ENCODE data around the gene STAC3. TPM values are rescaled to one million over a fixed set of nuclear protein-coding genes. Genes with fewer than 3 reads are reported as not detected.

The STAC3 gene
- total RNA-seq, 2 donors from 2014 or later: 3.2 to 4.5 TPM

- Mint-ChIP-seq H3K4me1 (peaks cover 36% of the 10 kb centered on the region), H3K9me3 (no peaks in the 10 kb centered on the region), H3K36me3 (ENCODE audit: low read depth) (peaks cover 11% of the 10 kb centered on the region), H3K4me3 (peak overlapping the region; percentile 86), H3K27ac (no peak overlapping the region), H3K27me3 (peaks cover 46% of the 10 kb centered on the region)
- ATAC-seq (replicated peaks): peak; percentile 16
These were observed 8.1 kb downstream of the STAC3 start for GRCh38 chr12:57242691-57243454.

DNA sequence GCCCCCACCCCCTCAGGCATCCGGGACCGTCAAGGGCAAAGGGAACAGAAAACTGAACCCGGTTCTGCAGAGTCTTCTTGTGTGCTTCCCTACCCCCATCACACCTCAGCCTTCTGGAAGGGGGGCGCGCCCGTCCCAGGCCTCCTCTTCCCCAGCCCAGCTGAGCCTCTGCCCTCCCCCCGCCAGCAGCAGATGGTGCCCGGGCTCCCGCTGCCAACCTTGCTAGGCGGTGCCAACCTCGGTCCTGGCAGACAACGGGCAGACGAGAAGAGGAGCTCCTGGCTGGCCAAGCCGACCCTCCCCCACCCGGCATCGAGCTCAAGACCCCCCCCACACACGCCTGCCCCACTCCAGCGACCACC is 8.7 kb downstream of the STAC3 start:
- Mint-ChIP-seq H3K36me3 (ENCODE audit: low read depth) (peaks cover 16% of the 10 kb centered on the region), H3K27ac (no peak overlapping the region), H3K4me3 (peak overlapping the region; percentile 86), H3K27me3 (peaks cover 50% of the 10 kb centered on the region), H3K9me3 (no peaks in the 10 kb centered on the region), H3K4me1 (peaks cover 41% of the 10 kb centered on the region)
- ATAC-seq (replicated peaks): no peak

DNA sequence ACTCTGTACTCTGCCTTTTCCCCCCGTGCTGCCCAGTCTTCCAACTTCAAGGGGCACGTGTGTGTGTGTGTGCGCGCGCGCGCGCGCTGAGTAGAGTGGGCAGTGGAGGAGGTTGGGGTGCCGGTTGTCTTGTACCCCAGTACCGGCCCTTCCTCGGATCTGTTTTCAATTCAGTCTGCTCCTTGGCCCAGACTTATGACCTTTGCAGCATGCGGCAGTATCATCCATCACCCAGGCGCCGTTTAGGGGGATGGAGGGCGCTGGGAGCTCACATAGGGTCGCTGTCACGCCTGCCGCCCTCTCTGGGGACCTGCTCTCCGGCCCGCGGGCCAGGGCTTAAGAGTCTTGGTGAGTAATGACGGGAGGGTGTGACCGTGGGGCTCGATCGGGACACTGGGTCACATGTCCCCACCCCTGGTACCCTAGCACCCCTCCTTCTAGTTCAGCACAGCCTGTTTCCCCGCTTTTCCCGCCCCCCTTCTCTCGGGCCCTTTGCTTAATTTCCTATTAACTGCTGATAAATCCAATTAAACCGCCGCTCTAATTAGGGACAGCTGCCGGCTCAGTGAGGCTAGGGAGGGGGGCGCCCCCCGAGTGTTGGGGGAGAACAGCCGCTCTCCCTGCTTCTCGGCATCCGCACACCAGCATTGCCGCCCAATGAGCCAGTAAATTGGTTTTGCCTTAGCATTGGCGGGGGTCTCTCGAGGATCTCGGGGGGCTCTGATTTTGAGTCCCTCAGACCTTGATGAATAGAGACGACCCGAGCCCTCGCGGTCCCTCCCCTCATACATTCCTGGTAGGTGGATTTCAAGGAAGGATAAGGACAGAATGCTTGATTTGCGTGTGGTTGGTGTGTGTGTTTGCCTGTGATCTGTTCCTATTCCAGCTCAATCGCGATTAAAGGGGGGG is 9.3 kb downstream of the STAC3 start:
- H3K27ac Mint-ChIP-seq: no peak overlapping the region
- H3K4me3 Mint-ChIP-seq: peak overlapping the region; percentile 86
- H3K4me1 Mint-ChIP-seq: peaks cover 45% of the 10 kb centered on the region
- H3K27me3 Mint-ChIP-seq: peaks cover 56% of the 10 kb centered on the region
- no peaks in the 10 kb centered on the region for H3K9me3 Mint-ChIP-seq
- no peak for ATAC-seq (replicated peaks)
- H3K36me3 Mint-ChIP-seq (ENCODE audit: low read depth): peaks cover 19% of the 10 kb centered on the region

GRCh38 chr12:57240926-57241401 is 10.0 kb downstream of the STAC3 start:
- no peaks in the 10 kb centered on the region for H3K9me3 Mint-ChIP-seq
- peak overlapping the region; percentile 86 for H3K4me3 Mint-ChIP-seq
- no peak for ATAC-seq (replicated peaks)
- H3K27ac Mint-ChIP-seq: peak overlapping the region; percentile 81
- H3K36me3 Mint-ChIP-seq (ENCODE audit: low read depth): peaks cover 23% of the 10 kb centered on the region
- peaks cover 57% of the 10 kb centered on the region for H3K27me3 Mint-ChIP-seq
- peaks cover 45% of the 10 kb centered on the region for H3K4me1 Mint-ChIP-seq

DNA sequence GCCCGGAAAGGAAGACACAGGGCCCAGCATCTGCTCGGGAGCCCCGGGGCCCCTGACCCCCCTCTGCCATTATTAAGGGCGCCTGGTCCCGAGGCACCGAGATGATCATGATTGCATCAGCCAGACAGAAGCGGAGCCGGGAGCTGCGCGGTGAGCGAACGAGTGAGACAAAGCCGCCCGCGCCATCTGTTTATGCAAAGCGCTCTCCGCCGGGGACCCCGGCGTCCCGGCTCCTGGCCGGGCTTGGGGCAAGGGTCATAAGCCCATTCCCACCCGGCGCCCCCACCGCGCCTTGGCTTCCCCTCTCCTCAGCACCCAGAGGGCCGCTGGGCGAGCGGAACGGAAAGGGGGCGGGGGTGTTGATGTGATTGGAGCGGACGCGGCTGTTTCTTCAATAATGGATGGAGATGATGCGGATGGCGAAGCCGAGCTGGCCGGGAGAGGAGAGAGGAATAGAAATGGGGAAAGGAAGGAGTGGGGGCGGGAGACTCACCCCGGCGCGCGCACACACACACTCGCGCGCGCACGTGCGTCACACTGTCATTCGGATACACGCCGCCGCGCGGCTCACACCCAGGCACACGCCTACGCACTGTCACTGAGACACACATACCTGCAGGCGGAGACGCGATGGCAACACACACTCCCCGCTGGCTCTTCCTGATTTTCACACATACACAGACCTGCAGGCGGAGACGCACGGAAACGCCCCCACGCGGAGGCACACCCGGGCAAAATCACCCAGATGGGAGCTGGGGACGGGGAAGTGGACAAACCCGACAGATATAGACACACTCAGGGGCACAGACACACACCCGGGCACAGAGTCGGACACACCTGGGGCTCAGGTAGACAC is 10.7 kb downstream of the STAC3 start:
- peak; percentile 36 for ATAC-seq (replicated peaks)
- Mint-ChIP-seq H3K27ac (peak overlapping the region; percentile 81), H3K4me1 (peaks cover 45% of the 10 kb centered on the region), H3K9me3 (no peaks in the 10 kb centered on the region), H3K36me3 (ENCODE audit: low read depth) (peaks cover 25% of the 10 kb centered on the region), H3K4me3 (peak overlapping the region; percentile 86), H3K27me3 (peaks cover 57% of the 10 kb centered on the region)

DNA sequence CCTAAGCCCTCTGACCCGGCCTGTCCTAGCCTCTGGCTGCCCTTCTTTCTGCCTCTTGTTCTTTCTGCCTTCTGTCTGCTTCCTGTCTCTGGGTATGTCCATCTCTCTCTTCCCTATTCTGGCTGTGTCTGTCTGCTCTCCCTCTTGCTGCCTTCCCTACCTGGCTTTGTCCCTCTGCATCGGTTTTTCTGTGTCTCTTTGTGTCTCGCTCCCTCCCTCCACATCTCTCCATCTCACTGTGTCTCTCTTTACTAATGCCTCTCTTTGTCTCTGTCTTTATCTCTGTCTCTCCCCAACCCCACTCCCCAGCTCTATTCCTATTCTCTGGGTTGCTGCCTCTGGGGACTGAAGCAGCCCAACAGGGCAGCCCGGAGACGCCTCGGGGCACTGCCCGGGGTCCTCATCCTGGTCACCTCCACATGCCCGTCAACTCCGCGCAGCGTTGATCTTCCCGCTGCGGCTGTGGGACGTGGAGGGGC is 11.4 kb downstream of the STAC3 start:
- ATAC-seq (replicated peaks): peak; percentile 2

GRCh38 chr12:57238854-57239554 is 12.0 kb downstream of the STAC3 start:
- no peaks in the 10 kb centered on the region for H3K9me3 Mint-ChIP-seq
- peak; percentile 74 for ATAC-seq (replicated peaks)
- H3K4me3 Mint-ChIP-seq: peak overlapping the region; percentile 86
- H3K27me3 Mint-ChIP-seq: peaks cover 51% of the 10 kb centered on the region
- peaks cover 34% of the 10 kb centered on the region for H3K36me3 Mint-ChIP-seq (ENCODE audit: low read depth)
- peak overlapping the region; percentile 81 for H3K27ac Mint-ChIP-seq
- peaks cover 48% of the 10 kb centered on the region for H3K4me1 Mint-ChIP-seq

More for the DNA sequence above, 11.4 kb downstream of the STAC3 start:
- peak overlapping the region; percentile 86 for H3K4me3 Mint-ChIP-seq
- peaks cover 28% of the 10 kb centered on the region for H3K36me3 Mint-ChIP-seq (ENCODE audit: low read depth)
- no peaks in the 10 kb centered on the region for H3K9me3 Mint-ChIP-seq
- H3K27ac Mint-ChIP-seq: peak overlapping the region; percentile 81
- peaks cover 45% of the 10 kb centered on the region for H3K4me1 Mint-ChIP-seq
- peaks cover 57% of the 10 kb centered on the region for H3K27me3 Mint-ChIP-seq

- Mint-ChIP-seq H3K27ac (peak overlapping the region; percentile 81), H3K27me3 (peaks cover 47% of the 10 kb centered on the region), H3K36me3 (ENCODE audit: low read depth) (peaks cover 43% of the 10 kb centered on the region), H3K4me1 (peaks cover 42% of the 10 kb centered on the region), H3K9me3 (no peaks in the 10 kb centered on the region), H3K4me3 (peak overlapping the region; percentile 86)
- ATAC-seq (replicated peaks): no peak
These were observed 12.8 kb downstream of the STAC3 start for GRCh38 chr12:57237932-57238853.

GRCh38 chr12:57237596-57237931 is 13.4 kb downstream of the STAC3 start:
- Mint-ChIP-seq H3K9me3 (no peaks in the 10 kb centered on the region), H3K27me3 (peaks cover 45% of the 10 kb centered on the region), H3K27ac (no peak overlapping the region), H3K4me3 (peak overlapping the region; percentile 86), H3K4me1 (peaks cover 39% of the 10 kb centered on the region), H3K36me3 (ENCODE audit: low read depth) (peaks cover 49% of the 10 kb centered on the region)
- no peak for ATAC-seq (replicated peaks)

DNA sequence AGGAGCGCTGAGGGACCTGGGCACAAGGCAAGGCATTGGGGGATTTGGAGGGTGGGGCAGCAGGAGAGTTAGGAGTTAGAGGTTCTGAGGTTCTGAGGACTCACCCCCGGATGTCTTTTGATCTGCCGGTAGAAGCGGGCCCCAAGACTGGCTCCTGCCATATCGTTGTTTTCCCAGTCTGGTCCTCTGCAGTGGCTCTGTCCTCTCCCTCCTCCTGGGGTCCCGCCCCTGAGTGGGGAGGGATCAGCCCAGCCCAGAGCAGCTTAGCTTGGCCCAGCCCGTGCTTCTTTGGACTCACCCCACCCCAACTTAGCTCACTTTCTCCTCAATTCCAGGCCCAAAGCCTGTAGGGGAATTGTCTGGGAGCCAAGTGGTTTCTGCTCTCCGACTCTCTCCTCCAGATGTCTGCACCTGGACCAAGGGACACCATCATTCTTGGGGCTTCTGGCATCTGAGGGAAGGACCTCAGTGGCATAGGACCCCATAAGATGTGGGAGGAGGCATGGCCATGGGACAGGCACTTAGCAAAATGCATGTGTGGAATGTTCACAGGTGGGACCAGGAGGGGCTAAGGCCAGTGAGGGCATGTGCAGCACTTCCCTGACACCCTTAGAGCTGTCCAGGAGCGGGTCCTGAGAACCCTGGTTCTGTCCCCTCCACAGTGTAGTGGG is 13.9 kb downstream of the STAC3 start:
- ATAC-seq (replicated peaks): no peak
- H3K4me1 Mint-ChIP-seq: peaks cover 37% of the 10 kb centered on the region
- peak overlapping the region; percentile 86 for H3K4me3 Mint-ChIP-seq
- no peak overlapping the region for H3K27ac Mint-ChIP-seq
- H3K27me3 Mint-ChIP-seq: peaks cover 41% of the 10 kb centered on the region
- no peaks in the 10 kb centered on the region for H3K9me3 Mint-ChIP-seq
- H3K36me3 Mint-ChIP-seq (ENCODE audit: low read depth): peaks cover 54% of the 10 kb centered on the region

GRCh38 chr12:57236201-57236924 is 14.6 kb downstream of the STAC3 start:
- no peaks in the 10 kb centered on the region for H3K9me3 Mint-ChIP-seq
- peaks cover 34% of the 10 kb centered on the region for H3K27me3 Mint-ChIP-seq
- H3K36me3 Mint-ChIP-seq (ENCODE audit: low read depth): peaks cover 61% of the 10 kb centered on the region
- peaks cover 37% of the 10 kb centered on the region for H3K4me1 Mint-ChIP-seq
- ATAC-seq (replicated peaks): no peak
- no peak overlapping the region for H3K4me3 Mint-ChIP-seq
- no peak overlapping the region for H3K27ac Mint-ChIP-seq

DNA sequence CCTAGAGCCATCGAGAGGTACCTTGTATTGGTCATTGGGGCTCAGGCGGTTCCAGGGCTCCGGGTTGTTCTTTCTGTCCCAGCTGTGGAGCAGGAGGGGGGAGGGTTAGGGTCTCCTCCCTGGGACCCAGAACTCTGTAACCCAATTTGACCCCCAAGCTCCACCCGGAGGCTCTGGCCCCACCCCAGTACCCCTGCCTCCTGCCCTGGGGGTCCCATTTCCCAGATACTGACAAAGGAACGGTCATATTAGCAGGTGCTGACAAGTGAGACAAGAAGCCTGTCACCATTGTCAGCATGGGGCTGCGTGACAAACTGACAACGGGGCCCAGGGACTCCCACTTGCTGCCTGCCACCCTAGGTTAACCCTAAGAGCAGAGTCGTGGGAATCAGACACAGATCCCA is 15.3 kb downstream of the STAC3 start:
- Mint-ChIP-seq H3K4me1 (peaks cover 36% of the 10 kb centered on the region), H3K27me3 (peaks cover 28% of the 10 kb centered on the region), H3K27ac (no peak overlapping the region), H3K36me3 (ENCODE audit: low read depth) (peaks cover 67% of the 10 kb centered on the region), H3K9me3 (no peaks in the 10 kb centered on the region), H3K4me3 (no peak overlapping the region)
- ATAC-seq (replicated peaks): no peak
